K562 (cell line): ENCODE measurements around the gene PITPNC1. TPM values are rescaled to one million over a fixed set of nuclear protein-coding genes. Genes with fewer than 3 reads are reported as not detected.

Experiments
- ATAC-seq: fragments of 200-7000 bp; cut with Tn5 transposase; 3 replicates; pipeline ENCODE4 v1.9.1; 2020; ENCODE audit warnings: moderate library complexity
- BruUV-seq: library from RNA; stranded (reverse); fragments of 400-500 nt; replicated peaks from 2 replicates; lab custom pipeline; 2021; lab: Mats Ljungman, UMichigan
- CTCF ChIA-PET: fragments of 300-600 bp; formaldehyde crosslinking; extraction: SDS; loops from one replicate; lab custom pipeline; 2021; ENCODE audit warnings: low intra/inter-chr PET ratio; lab: Yijun Ruan, JAX
- POLR2A ChIA-PET: fragments of 300-600, 350-650 bp; sonication (Branson Sonifier 250); formaldehyde crosslinking; extraction: SDS; loops from one replicate; lab custom pipeline; 2021; ENCODE audit warnings: antibody characterized with exemption, inconsistent platforms; lab: Yijun Ruan, JAX
- DNase-seq, 4 experiments: peaks; one replicate each; pipeline versions ENCODE4 v3.0.0 to v3.0.0-alpha.2; 2011 to 2018; ENCODE audit warnings: low spot score in 3 of 4, mixed read lengths in 3 of 4; ENCODE audit errors: extremely low read depth in 1 of 4
- FAIRE-seq: peaks from 2 replicates; lab custom pipeline; 2011; peaks lifted over from hg19 to GRCh38; lab: Jason Lieb, UNC
- H2AFZ ChIP-seq: 2 replicates; pipeline ENCODE4 v1.6.0; 2011; ENCODE audit warnings: low read depth, low read length, control low read depth, inconsistent platforms
- H3K27ac ChIP-seq: fragments of 200-600 bp; 3 replicates; pipeline ENCODE4 v1.8.0; 2011; ENCODE audit warnings: low read depth, mild to moderate bottlenecking, control low read depth, inconsistent platforms, low read length, moderate library complexity, mixed read lengths; ENCODE audit errors: extremely low read depth
- H3K27me3 ChIP-seq, 2 experiments: fragments of 300-600 bp in 1 of 2; 2 replicates in 1 of 2; 3 replicates in 1 of 2; pipeline versions ENCODE4 v1.6.0 to v1.8.0; 2011; ENCODE audit warnings: inconsistent platforms in 2 of 2, low read length in 2 of 2, mild to moderate bottlenecking in 1 of 2, mixed read lengths in 1 of 2, moderate library complexity in 1 of 2; ENCODE audit not compliant: control insufficient read depth in 2 of 2, insufficient read depth in 2 of 2
- H3K36me3 ChIP-seq: fragments of 300-600 bp; 3 replicates; pipeline ENCODE4 v1.8.0; 2011; ENCODE audit warnings: mild to moderate bottlenecking, low read length, inconsistent platforms; ENCODE audit not compliant: control insufficient read depth, insufficient read depth
- H3K4me1 ChIP-seq, 2 experiments: fragments of 200-600 bp in 1 of 2; replicated peaks in 1 of 2; 2 replicates in 1 of 2; 3 replicates in 1 of 2; pipeline versions ENCODE4 v1.5.1 to v1.8.0; 2011; ENCODE audit warnings: inconsistent platforms in 2 of 2, low read length in 2 of 2, mild to moderate bottlenecking in 1 of 2, mixed read lengths in 1 of 2, moderate library complexity in 1 of 2; ENCODE audit not compliant: control insufficient read depth in 2 of 2, insufficient read depth in 2 of 2
- H3K4me2 ChIP-seq: 2 replicates; pipeline ENCODE4 v1.6.1; 2011; ENCODE audit warnings: low read length, control low read depth, inconsistent platforms, mixed read lengths; ENCODE audit not compliant: insufficient read depth
- H3K4me3 ChIP-seq: fragments of 200-600 bp; sonication (generic), shearing (Covaris generic); 2 replicates; pipeline ENCODE4 v1.5.1; 2016; ENCODE audit warnings: control low read depth, inconsistent platforms
- H3K79me2 ChIP-seq: fragments of 200-600 bp; 3 replicates; pipeline ENCODE4 v1.8.0; 2011; ENCODE audit warnings: low read length, inconsistent platforms; ENCODE audit not compliant: control insufficient read depth, insufficient read depth
- H3K9ac ChIP-seq, 2 experiments: 2 replicates each; pipeline versions ENCODE4 v1.6.0 to v1.6.1; 2011; ENCODE audit warnings: low read depth in 2 of 2, low read length in 2 of 2, control low read depth in 1 of 2, inconsistent platforms in 1 of 2, mild to moderate bottlenecking in 1 of 2, mixed read lengths in 1 of 2; ENCODE audit not compliant: insufficient read depth in 1 of 2
- H3K9me1 ChIP-seq: one replicate; pipeline ENCODE4 v1.6.0; 2011; ENCODE audit warnings: inconsistent platforms, mild to moderate bottlenecking, low read length, moderate library complexity; ENCODE audit not compliant: control insufficient read depth, insufficient read depth
- H3K9me3 ChIP-seq: replicated peaks from 2 replicates; pipeline ENCODE4 v1.5.1; 2011; ENCODE audit warnings: low read depth, low read length, inconsistent platforms; ENCODE audit not compliant: control insufficient read depth, insufficient read depth
- H4K20me1 ChIP-seq: replicated peaks from 2 replicates; pipeline ENCODE4 v1.6.1; 2011; ENCODE audit warnings: low read length, inconsistent platforms, mixed read lengths; ENCODE audit not compliant: control insufficient read depth, insufficient read depth
- ARID2 ChIP-seq: fragments of 450-650 bp; IDR thresholded peaks from 2 replicates; pipeline ENCODE4 v1.6.1; 2017; ENCODE audit warnings: antibody characterized with exemption, mild to moderate bottlenecking
- ATF3 ChIP-seq, 2 experiments: fragments of 450-650 bp in 1 of 2; sonication (generic) in 1 of 2; formaldehyde crosslinking in 1 of 2; IDR thresholded peaks in 1 of 2; conservative IDR thresholded peaks in 1 of 2; 2 replicates each; pipeline versions ENCODE4 v1.6.1 to v1.8.1; 2016 to 2023; ENCODE audit warnings: mild to moderate bottlenecking in 2 of 2, moderate library complexity in 2 of 2, inconsistent platforms in 1 of 2, missing genetic modification reagents in 1 of 2
- ATF7 ChIP-seq: fragments of 450-650 bp; IDR thresholded peaks from 2 replicates; pipeline ENCODE4 v1.7.1; 2014; ENCODE audit warnings: mild to moderate bottlenecking, moderate library complexity
- JUND ChIP-seq, 2 experiments: IDR thresholded peaks; 2 replicates in 1 of 2; 3 replicates in 1 of 2; pipeline ENCODE4 v1.6.1; 2011; ENCODE audit warnings: borderline replicate concordance in 2 of 2, low read depth in 2 of 2, low read length in 2 of 2, improper control_type of control experiment in 1 of 2, missing biosample characterization in 1 of 2, missing genetic modification characterization in 1 of 2, missing genetic modification reagents in 1 of 2
- POLR3G ChIP-seq: IDR thresholded peaks from 2 replicates; pipeline ENCODE4 v1.6.1; 2011; ENCODE audit not compliant: insufficient read length, insufficient replicate concordance; ENCODE audit errors: extremely low read depth
- THRAP3 ChIP-seq: fragments of 450-650 bp; IDR thresholded peaks from 2 replicates; pipeline ENCODE4 v1.6.1; 2016; ENCODE audit warnings: mild to moderate bottlenecking, inconsistent platforms, borderline replicate concordance
- U2AF2 ChIP-seq: fragments of 200-400 bp; formaldehyde crosslinking; optimal IDR thresholded peaks from 2 replicates; pipeline ENCODE3; 2017; ENCODE audit warnings: low read depth, mild to moderate bottlenecking, low read length
- ZNF217 ChIP-seq: sonication (generic); formaldehyde crosslinking; IDR thresholded peaks from 2 replicates; pipeline ENCODE4 v1.8.0; 2022; ENCODE audit warnings: mild to moderate bottlenecking, missing genetic modification reagents
- ZNF444 ChIP-seq: fragments of 250-450 bp; sonication (Bioruptor Pico); IDR thresholded peaks from 2 replicates; pipeline ENCODE4 v1.4.0; 2020; ENCODE audit warnings: mild to moderate bottlenecking, moderate library complexity
- ZNF780A ChIP-seq: fragments of 250-450 bp; sonication (Bioruptor Pico); IDR thresholded peaks from 2 replicates; pipeline ENCODE4 v1.5.0; 2021; ENCODE audit warnings: mild to moderate bottlenecking
- WGBS: fragments of 100-300 bp; shearing (Covaris generic); methylation state at CpG from one replicate; pipeline ENCODE4 v1.1.6; 2016; ENCODE audit warnings: low coverage, mixed read lengths; ENCODE audit not compliant: insufficient coverage; ENCODE audit errors: missing lambda C conversion rate; 5-methylcytosine and 5-hydroxymethylcytosine counted together
- in situ Hi-C: fragments of 300-500 bp; cut with MboI; formaldehyde crosslinking; loops from 4 replicates; pipeline ENCODE4 v1.15.0; 2018; ENCODE audit warnings: inconsistent platforms, mixed read lengths
- intact Hi-C: fragments of 100-400 bp; cut with micrococcal nuclease; formaldehyde crosslinking; loops from 2 replicates; pipeline ENCODE4 v1.14.2; 2022
- polyA plus RNA-seq, 8 experiments: library from polyadenylated mRNA; depleted of rRNA in 4 of 8; stranded (reverse) in 5 of 8; unstranded in 3 of 8; fragments of >200 nt; fragmentation: Nextera tagmentation in 2 of 8; fragmentation: Illumina TruSeq in 1 of 8; extraction: Ambion mirVana in 2 of 8; extraction: Trizol in 1 of 8; gene quantifications; 2 replicates each; pipeline versions ENCODE4 v1.2.1 to v1.2.3, GENCODE V29; 2011 to 2014; ENCODE audit warnings: inconsistent platforms in 1 of 8, missing spikeins in 1 of 8
- total RNA-seq, 7 experiments: library from RNA; depleted of rRNA in 6 of 7; stranded (reverse); fragments of >200 nt in 6 of 7; fragmentation: Illumina TruSeq in 2 of 7; extraction: Trizol in 2 of 7; gene quantifications; 2 replicates each; pipeline versions ENCODE4 v1.2.1 to v1.2.3, GENCODE V29; 2011 to 2021; ENCODE audit warnings: low replicate concordance in 1 of 7
- TF ChIP-seq, protein P1 (sequence below), 2 experiments: fragments of 250-450 bp in 1 of 2; fragments of 450-650 bp in 1 of 2; sonication (Bioruptor Pico) in 1 of 2; IDR thresholded peaks; 2 replicates each; pipeline versions ENCODE4 v1.6.1 to v1.8.0; 2016 to 2021; ENCODE audit warnings: mild to moderate bottlenecking in 2 of 2, moderate library complexity in 2 of 2, missing compliant biosample characterization in 1 of 2, missing genetic modification characterization in 1 of 2

Gene PITPNC1
- total and polyA plus RNA-seq, 9 of the 15 experiments (the other 6 are each of a cell fraction or from before 2014, with no cell fraction given) = 0.11 to 1.1 (median 0.65) TPM

DNA sequence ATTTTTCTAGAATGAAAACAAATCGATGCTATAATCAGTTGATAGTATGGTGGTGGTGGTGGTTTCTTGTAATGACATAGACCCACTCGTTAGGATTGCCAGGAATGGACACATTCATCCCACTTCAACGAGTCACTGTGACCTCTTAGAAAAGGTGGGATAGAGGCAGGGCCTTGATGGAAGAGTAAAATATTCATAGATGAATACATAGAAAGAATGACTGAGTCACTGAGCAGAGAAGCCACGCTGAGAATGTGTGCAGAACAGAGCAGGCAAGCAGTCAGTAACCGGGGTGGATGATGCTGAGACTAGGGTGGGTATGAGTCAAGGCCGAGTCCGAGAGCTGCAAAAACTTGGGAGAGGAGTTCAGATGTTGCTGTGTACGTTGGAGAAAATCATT lies 129.9 kb downstream of the PITPNC1 start (continued):
- TF ChIP-seq ZNF780A (CRISPR knock-in tag) = no peak
- no peak for TF ChIP-seq U2AF2
- no peak for TF ChIP-seq ZNF444 (CRISPR knock-in tag)
- TF ChIP-seq POLR3G = no peak

DNA sequence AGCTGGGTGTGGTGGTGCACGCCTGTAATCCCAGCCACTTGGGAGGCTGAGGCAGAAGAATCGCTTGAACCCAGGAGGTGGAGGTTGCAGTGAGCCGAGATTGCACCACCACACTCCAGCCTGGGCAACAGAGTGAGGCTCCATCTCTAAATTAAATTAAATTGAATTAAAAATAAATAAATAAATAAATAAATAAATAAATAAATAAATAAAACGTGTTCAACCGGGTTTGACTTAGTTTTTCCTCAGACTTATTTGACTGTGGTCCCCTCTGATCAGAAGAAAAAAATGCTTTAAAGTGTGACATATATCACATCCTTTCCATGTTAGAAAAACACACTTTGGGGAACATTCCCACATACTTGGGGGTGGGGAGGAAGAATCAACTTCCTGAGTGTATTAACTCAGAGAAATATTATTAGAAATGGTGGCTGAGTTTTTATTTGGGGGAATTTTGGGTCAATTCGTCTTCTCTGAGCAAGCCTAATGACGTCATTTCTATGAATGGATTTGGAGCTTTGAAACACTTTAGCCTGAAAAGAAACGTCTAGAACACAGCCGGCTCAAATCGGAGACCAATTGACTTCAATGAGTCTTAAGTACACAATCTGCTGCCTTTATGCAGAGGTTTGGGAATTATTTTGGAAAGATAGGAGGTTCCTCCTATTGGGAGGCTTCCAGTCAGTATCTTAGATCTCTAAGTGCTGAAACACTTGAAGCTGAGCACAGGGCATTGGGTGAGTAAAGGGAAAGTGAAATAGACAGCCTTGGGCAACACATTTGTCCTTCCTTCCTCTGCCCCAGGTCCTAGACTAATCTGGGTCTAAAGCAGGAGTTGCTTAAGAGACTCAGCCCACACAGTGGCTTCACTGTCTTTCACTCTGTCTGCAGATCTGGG lies 132.6 kb downstream of the PITPNC1 start:
- H3K9ac ChIP-seq = no peak overlapping the region
- no peaks in the 10 kb centered on the region for H3K9me3 ChIP-seq
- peaks cover 0 to 30% of the 10 kb centered on the region in 2 experiments; a peak in 4 of 5 replicates for H3K27me3 ChIP-seq
- BruUV-seq = no TSS peak
- ChIA-PET CTCF (no interaction called here), POLR2A (no interaction called here)
- intact Hi-C loops (no loop called here), in situ Hi-C loops (no loop called here)
- DNase-seq = no peak
- no peaks in the 10 kb centered on the region for H3K79me2 ChIP-seq
- no peak overlapping the region for H3K27ac ChIP-seq
- no peak overlapping the region for H3K4me2 ChIP-seq
- no peaks in the 10 kb centered on the region for H3K4me1 ChIP-seq
- H2AFZ ChIP-seq = no peak overlapping the region
- no peak for FAIRE-seq
- TF ChIP-seq ZNF217 = no peak
- peak; percentile 79 for TF ChIP-seq ATF3 (IDR thresholded peaks at IDR 0.05)
- no peak for TF ChIP-seq ATF3 (CRISPR knock-in tag; conservative IDR thresholded peaks at IDR 0.05)
- TF ChIP-seq ATF7 = peak; percentile 78; the same call in 1 of the 2 replicates
- TF ChIP-seq, protein P1, sequence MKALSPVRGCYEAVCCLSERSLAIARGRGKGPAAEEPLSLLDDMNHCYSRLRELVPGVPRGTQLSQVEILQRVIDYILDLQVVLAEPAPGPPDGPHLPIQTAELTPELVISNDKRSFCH (CRISPR knock-in tag; IDR thresholded peaks at IDR 0.05) = no peak
- TF ChIP-seq, protein P1 (tag; IDR thresholded peaks at IDR 0.05) = no peak
- TF ChIP-seq JUND (IDR thresholded peaks at IDR 0.05; ENCODE audit: borderline replicate concordance, low read depth, low read length) = no peak
- TF ChIP-seq JUND (tag; IDR thresholded peaks at IDR 0.05; ENCODE audit: borderline replicate concordance, low read depth, low read length) = peak; percentile 39; the same call in 1 of the 3 replicates
- TF ChIP-seq ARID2 = no peak
- no peak for TF ChIP-seq THRAP3
- TF ChIP-seq, all 486 proteins: peak for 3
- Histone ChIP-seq H3K36me3 (no peaks in the 10 kb centered on the region), H3K4me3 (no peak overlapping the region), H3K9me1 (no peaks in the 10 kb centered on the region), H4K20me1 (no peaks in the 10 kb centered on the region)
- ATAC-seq = 0 out of 3 replicates have a peak, but pooled peaks have one; percentile 20
- WGBS = 2% methylated on average over 10 of the region's 10 CpGs
